Measurements from ENCODE around the gene SH3BP4. TPM values are rescaled to one million over a fixed set of nuclear protein-coding genes. Genes with fewer than 3 reads are reported as not detected.

The SH3BP4 gene
- total and polyA plus RNA-seq, 10 of the 15 experiments (the other 5 are each of a cell fraction or from before 2014, with no cell fraction given), result 0.03 to 0.36 TPM; not detected in 8

GRCh38 chr2:235001237-235002133 is 49.7 kb downstream of the SH3BP4 start (continued):
- TF ChIP-seq NFXL1 (IDR thresholded peaks at IDR 0.05; ENCODE audit: borderline replicate concordance) (no peak), MYB (IDR thresholded peaks at IDR 0.05; ENCODE audit: borderline replicate concordance, low read depth, low read length) (no peak), PAX8 (IDR thresholded peaks at IDR 0.05) (no peak), HCFC1 (IDR thresholded peaks at IDR 0.05; ENCODE audit: low read length) (no peak)

GRCh38 chr2:235002198-235003095 is 50.6 kb downstream of the SH3BP4 start:
- RAD21 ChIA-PET (ENCODE audit: unreplicated experiment), result no interaction called here
- CTCF ChIA-PET, result no interaction called here
- ATAC-seq, result no peak
- intact Hi-C loops (cut with micrococcal nuclease; ENCODE audit: unreplicated experiment), result no loop called here
- no peak for DNase-seq (ENCODE audit: low read depth, low spot score)
- no peak overlapping the region for H3K9ac ChIP-seq (ENCODE audit: control insufficient read depth, insufficient read depth, low read length)
- POLR2A ChIA-PET, result no interaction called here
- H2AFZ ChIP-seq (ENCODE audit: control insufficient read depth, low read depth, low read length), result no peak overlapping the region
- H3K79me2 ChIP-seq (ENCODE audit: control insufficient read depth, insufficient read depth, low read length), result no peaks in the 10 kb centered on the region
- H3K27me3 ChIP-seq (replicated peaks in 1 of 2; ENCODE audit: control insufficient read depth in 2 of 2, insufficient read depth in 2 of 2, low read length in 1 of 2), result no peaks in the 10 kb centered on the region
- no peaks in the 10 kb centered on the region for H4K20me1 ChIP-seq (ENCODE audit: control insufficient read depth, insufficient read depth)
- SMC1A ChIA-PET (ENCODE audit: uncharacterized antibody, unreplicated experiment), result no interaction called here
- no peak overlapping the region for H3K27ac ChIP-seq (ENCODE audit: control insufficient read depth, insufficient read depth)
- no peaks in the 10 kb centered on the region for H3K36me3 ChIP-seq (ENCODE audit: control insufficient read depth in 2 of 2, insufficient read depth in 2 of 2, low read length in 1 of 2)
- no peak overlapping the region for H3K4me2 ChIP-seq (ENCODE audit: control insufficient read depth, insufficient read depth)
- no peaks in the 10 kb centered on the region for H3K9me3 ChIP-seq (replicated peaks; ENCODE audit: control insufficient read depth, insufficient read depth, low read length)
- BruUV-seq (replicated peaks), result no TSS peak
- no peaks in the 10 kb centered on the region for H3K4me1 ChIP-seq (ENCODE audit: control insufficient read depth, insufficient read depth, low read length)
- WGBS (ENCODE audit: insufficient coverage, insufficient replicate concordance, low lambda C conversion rate, missing lambda C conversion rate), result 40% methylated on average over 16 of the region's 16 CpGs
- FAIRE-seq, result no peak
- no peak overlapping the region for H3K4me3 ChIP-seq
- in situ Hi-C loops (cut with MboI), result no loop called here
- TF ChIP-seq POLR2AphosphoS2 (IDR thresholded peaks at IDR 0.05; ENCODE audit: low read depth, low read length) (no peak), IRF4 (IDR thresholded peaks at IDR 0.05; ENCODE audit: low read depth, low read length) (no peak), PRDM15 (CRISPR knock-in tag; IDR thresholded peaks at IDR 0.05) (no peak), BHLHE40 (IDR thresholded peaks at IDR 0.05; ENCODE audit: borderline replicate concordance in 1 of 2, low read depth in 2 of 2, low read length in 1 of 2) (no peak), HSF1 (IDR thresholded peaks at IDR 0.05; ENCODE audit: low read depth, low read length) (no peak), FOXM1 (IDR thresholded peaks at IDR 0.05; ENCODE audit: low read depth, low read length) (no peak), HDGF (IDR thresholded peaks at IDR 0.05) (no peak), BRCA1 (IDR thresholded peaks at IDR 0.05; ENCODE audit: low read depth, low read length) (no peak), SMARCA5 (IDR thresholded peaks at IDR 0.05) (no peak), NFIC (IDR thresholded peaks at IDR 0.05; ENCODE audit: low read depth, low read length) (no peak), PKNOX1 (IDR thresholded peaks at IDR 0.05) (no peak)

Data from GM12878 (cell line).